HG03066 (cell line): ENCODE data around the gene OSBP2.

Experiments
- ATAC-seq: cut with Tn5 transposase; IDR thresholded peaks from one replicate; pipeline ENCODE4 v1.9.1; 2021; ENCODE audit warnings: low read depth; ENCODE audit not compliant: unreplicated experiment

The OSBP2 gene

GRCh38 chr22:30802202-30803166, 107.8 kb downstream of the OSBP2 start:
- ATAC-seq, result no peak

GRCh38 chr22:30803679-30804078, 109.0 kb downstream of the OSBP2 start:
- ATAC-seq, result no peak

- no peak for ATAC-seq
These were observed 110.0 kb downstream of the OSBP2 start for GRCh38 chr22:30804626-30805025.

GRCh38 chr22:30806391-30806861, 111.8 kb downstream of the OSBP2 start:
- no peak for ATAC-seq

- no peak for ATAC-seq
These were observed 114.4 kb downstream of the OSBP2 start for GRCh38 chr22:30809086-30809485.

GRCh38 chr22:30810105-30810504, 115.4 kb downstream of the OSBP2 start:
- ATAC-seq, result no peak

- no peak for ATAC-seq
These were observed 119.3 kb downstream of the OSBP2 start for GRCh38 chr22:30813936-30814335.

GRCh38 chr22:30816413-30816812, 121.7 kb downstream of the OSBP2 start:
- no peak for ATAC-seq

GRCh38 chr22:30821381-30821780, 126.7 kb downstream of the OSBP2 start:
- ATAC-seq, result no peak

GRCh38 chr22:30821863-30822215, 127.2 kb downstream of the OSBP2 start:
- ATAC-seq, result no peak

- no peak for ATAC-seq
These were observed 127.7 kb downstream of the OSBP2 start for GRCh38 chr22:30822216-30823014.

- no peak for ATAC-seq
These were observed 128.3 kb downstream of the OSBP2 start for GRCh38 chr22:30823015-30823370.

- no peak for ATAC-seq
These were observed 129.4 kb downstream of the OSBP2 start for GRCh38 chr22:30824096-30824495.

- no peak for ATAC-seq
These were observed 130.0 kb downstream of the OSBP2 start for GRCh38 chr22:30824711-30825110.

- no peak for ATAC-seq
These were observed 131.2 kb downstream of the OSBP2 start for GRCh38 chr22:30825711-30826505.

GRCh38 chr22:30826670-30827355, 132.1 kb downstream of the OSBP2 start:
- ATAC-seq, result no peak

- no peak for ATAC-seq
These were observed 133.0 kb downstream of the OSBP2 start for GRCh38 chr22:30827646-30828045.

- no peak for ATAC-seq
These were observed 133.8 kb downstream of the OSBP2 start for GRCh38 chr22:30828187-30829155.
